Muscle of back (tissue), 11 donors: ENCODE measurements around the gene GRM4. TPM values are rescaled to one million over a fixed set of nuclear protein-coding genes. Genes with fewer than 3 reads are reported as not detected.

Source experiments
- DNase-seq, 3 donors: peaks; one replicate each; pipeline versions ENCODE4 v3.0.0 to v3.0.0-alpha.2; 2013
- polyA plus RNA-seq, 10 donors: library from polyadenylated mRNA; unstranded; fragments of 120-200 nt; gene quantifications; one replicate each; pipeline ENCODE4 v1.2.1, GENCODE V29; 2013; ENCODE audit not compliant: insufficient read length in 10 of 10

The GRM4 gene
- polyA plus RNA-seq, 10 donors, result 0.48 to 2.6 (median 1.3) TPM

DNA sequence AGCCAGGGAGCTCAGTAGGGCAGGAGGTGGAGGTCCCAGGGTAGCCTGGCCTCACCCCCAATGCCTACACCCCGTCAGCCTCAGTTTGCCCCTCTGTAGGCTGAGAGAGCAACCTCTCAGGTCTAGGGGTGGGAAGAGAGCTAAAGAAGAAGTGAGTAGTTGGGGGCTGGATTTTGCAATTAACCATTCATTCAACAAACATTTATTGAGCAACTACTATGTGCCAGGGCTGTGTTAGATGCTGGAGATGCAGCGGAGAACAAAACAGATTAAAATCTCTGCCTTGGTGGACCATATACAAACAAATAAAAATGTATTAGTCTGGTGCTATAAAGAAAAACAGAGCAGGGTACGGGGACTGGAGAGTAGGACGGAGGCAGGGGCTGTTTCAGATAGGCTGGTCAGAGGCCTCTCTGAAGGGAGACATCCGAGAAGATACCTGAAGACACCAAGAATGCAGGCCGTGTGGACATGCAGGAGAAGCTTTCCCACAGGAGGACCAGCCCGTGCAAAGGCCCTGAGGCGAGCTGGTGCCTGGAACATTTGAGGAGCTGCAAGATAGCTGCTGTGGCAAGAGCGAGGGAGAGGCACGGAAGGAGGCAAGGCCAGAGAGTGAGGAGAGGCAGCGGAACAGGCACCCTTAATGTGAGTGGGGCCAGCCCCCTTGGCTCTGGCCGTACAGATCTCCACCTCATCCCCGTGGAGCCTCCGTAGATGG lies 60.3 kb downstream of the GRM4 start:
- DNase-seq, result no peak

DNA sequence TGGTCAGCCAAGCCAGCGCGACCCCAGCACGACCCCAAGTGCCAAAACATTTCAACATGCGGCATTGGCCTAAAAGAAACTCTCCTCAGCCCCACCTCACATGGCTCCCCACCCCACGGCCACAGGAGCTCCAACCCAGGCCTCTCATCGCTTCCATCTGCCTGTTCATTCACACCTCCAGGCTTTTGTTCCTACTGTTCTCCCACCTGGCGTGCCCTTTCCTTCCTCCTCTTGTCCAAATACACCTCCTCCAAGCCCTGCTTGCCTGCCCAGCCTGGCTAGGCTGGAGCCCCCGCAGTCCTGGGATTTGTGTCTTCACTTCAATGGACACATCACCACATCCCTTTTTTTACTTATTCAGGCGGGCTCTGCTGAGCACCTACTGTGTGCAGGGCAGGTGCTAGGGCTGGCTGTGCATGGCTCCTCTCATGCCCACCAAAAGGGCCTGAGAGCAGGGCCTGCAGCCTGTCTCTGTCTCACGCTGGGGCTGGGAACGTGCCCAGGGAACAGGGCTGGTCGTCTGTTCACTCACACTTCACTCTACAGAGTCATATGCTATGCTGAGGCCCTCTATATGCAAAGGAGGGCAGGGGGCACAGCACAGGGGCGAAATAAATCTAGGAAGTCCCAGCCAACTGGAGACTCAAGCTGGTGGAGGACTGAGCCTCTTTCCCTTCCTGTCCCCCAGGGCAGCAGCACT lies 61.1 kb downstream of the GRM4 start:
- no peak for DNase-seq

DNA sequence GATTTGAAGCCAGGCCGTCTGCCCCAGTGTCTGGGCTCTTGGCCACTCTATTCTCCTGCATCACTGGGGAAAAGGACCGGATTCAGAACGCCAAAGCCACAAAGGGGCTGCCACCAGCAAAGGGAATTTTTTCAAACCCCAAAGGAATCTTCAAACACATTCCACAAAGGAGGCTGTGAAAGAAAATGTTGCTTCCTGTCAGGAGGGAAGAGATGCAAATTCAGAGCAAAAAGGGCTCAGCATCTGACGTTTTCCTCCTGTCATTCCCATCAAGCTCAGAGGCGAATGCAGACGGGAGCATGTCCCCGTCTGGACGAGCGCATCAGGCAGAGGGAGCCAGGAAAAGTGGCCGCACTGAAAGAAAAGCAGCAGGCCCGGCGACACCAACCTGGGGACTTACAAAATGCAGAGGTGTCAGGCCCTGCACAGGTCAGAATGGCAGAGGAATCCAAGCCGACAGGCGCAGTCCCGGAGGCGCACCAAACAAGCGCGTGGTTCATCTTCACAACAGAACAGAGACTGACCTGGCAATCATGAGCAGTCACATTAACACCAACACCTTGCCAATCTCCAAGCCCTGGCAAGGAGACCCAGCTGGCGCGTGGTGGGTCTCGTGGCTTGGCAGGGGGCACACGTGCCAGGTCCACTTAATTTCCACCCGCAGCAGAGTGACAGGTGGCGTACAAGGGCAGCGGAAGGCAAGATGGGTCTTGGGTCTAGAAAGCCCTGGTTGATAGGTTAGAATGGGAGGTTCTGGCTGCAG lies 62.8 kb downstream of the GRM4 start:
- no peak for DNase-seq

DNA sequence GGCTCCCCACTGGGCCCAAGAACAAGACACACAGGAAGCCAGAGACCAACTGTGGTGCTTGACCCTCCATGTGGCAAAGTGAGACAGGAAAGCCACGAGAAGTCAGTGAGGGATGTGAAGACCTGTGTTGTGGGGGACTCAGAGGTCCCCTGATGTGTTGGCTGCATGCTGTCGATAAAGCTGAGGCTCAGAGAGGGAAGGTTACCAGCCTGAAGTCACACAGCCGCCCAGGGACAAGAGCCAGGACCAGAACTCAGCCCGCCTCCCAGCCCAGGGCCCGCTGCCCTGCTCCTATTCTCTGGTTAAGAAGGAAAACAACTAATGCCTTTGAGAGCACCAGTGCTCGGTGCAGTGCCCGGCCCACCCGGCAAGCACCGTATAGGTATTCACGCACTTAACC lies 63.5 kb downstream of the GRM4 start:
- DNase-seq, result no peak

DNA sequence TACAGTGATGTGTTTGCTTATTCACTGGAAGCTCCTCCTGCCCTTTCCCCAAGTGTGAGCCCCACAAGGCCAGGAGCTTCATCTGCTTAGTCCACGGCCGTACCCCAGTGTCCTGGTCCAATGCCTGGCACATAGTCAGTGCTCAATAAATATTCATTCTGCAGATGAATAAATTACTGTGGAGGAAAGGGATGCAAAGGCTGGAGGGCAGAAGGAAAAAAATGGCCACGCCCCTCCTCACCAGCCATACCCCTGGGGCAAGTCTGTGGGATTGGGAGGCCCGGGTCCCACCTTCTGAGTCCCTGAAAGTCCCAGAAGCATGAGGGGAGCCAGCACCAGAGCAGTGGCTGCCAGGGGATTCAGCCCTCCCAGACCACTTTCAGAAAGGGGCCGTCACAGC lies 65.5 kb downstream of the GRM4 start:
- no peak for DNase-seq

DNA sequence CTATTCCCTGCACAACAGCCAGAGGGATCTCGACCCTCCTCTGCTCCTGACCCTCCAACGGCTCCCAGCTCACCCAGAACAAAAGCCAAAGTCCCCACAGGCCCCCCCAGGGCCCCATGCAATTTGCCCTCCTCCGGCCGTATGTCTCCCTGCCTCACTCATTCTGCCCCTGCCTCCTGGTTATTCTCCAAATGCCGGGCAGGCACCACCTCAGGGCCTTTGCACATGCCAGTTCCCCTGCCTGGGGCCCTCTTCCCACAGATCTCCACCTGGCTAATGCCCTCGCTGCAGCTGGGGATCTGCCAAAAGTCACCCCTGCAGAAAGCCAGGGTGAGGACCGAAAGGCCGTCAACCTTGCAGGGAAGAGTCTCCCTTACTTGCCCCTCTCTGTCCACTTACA lies 66.0 kb downstream of the GRM4 start:
- no peak for DNase-seq

DNA sequence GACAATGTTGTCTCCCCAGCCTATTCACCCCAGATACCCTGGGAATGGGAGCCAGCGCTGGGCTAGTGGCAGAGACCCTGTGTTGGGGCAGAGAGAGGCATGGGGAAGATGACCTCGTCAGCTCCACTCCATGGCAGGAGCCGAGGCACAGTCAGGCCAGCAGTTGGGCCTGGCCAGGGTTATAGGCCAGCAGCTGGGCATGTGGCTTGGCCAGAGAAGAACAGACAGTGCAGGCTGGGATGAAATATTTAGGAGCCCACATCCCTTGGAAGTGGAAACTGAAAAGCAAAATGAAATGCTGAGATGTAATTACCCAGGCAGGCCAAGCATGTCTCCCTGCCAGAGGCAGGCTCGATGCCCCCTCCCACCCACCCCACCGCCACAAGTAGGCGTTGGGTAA lies 70.0 kb downstream of the GRM4 start:
- no peak for DNase-seq

DNA sequence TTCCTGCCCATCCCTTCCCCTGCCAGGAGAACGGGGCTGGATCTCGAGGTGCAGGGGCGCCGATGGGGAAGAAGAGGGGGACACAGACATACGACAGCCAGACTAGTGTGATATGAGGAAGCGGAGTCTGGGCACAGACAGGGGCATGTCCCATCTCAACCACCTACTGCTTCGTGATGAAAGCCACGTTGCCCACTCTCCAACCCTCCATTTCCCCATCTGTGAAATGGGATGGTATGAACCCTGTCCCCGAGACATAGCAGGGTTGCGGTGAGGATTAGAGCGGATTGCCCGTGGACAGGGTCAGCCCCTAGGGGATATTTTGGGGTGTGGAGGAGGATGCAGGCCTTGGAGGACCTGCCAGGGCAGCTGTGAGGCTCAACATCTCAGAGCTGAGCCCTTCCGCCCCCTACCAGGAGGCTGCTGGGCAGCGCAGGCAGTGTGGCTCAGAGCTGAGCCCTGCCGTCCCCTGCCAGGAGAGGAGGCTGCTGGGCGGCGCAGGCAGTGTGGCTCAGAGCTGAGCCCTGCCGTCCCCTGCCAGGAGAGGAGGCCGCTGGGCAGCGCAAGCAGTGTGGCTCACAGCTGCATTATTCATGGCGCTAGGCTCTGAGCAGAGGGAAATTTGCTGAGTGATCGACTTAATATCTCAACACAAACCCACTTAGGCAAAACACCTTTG lies 71.7 kb downstream of the GRM4 start:
- no peak for DNase-seq

DNA sequence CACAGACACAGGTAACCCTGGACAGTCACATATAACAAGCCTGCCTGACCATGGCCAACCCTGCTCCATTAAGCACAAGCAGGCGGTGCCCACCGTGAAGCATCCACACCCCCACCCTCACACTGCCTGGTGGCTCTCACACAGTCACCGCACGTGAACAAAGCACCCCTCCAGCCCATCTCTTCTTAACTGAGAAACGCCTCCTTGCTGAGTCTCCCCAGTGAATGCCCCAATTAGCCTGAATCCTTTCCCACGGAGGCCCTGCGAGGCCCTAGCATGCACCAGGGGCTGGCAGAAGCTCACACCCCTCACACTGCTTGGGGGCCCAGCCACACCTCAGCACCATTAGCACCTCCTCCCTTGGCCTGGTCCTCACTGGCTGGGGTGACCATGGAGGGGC lies 72.3 kb downstream of the GRM4 start:
- no peak for DNase-seq

DNA sequence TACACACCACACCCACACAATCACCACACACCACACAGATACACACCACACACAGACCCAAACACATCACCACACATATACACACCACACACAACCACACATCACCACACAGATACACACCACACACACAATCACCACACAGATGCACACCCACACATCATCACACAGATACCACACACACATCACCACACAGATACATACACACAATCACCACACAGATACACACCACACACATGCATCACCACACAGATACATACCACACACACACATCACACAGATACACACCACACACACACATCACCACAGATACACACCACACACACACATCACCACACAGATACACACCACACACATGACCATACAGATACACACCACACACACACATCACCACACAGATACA lies 73.2 kb downstream of the GRM4 start:
- no peak for DNase-seq

DNA sequence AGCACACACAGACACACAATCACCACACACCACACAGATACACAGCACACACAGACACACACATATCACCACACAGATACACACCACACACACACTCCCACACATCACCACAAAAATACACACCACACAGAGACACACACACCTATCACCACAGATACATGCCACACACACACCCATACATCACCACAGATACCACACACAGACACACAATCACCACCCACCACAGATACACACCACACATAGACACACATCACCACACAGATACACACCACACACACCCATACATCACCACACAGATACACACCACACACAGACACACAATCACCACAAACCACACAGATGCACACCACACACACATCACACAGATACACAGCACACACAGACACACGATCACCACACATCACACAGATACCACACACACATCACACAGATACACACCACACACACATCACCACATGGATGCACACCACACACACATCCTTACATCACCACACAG lies 74.0 kb downstream of the GRM4 start:
- no peak for DNase-seq

DNA sequence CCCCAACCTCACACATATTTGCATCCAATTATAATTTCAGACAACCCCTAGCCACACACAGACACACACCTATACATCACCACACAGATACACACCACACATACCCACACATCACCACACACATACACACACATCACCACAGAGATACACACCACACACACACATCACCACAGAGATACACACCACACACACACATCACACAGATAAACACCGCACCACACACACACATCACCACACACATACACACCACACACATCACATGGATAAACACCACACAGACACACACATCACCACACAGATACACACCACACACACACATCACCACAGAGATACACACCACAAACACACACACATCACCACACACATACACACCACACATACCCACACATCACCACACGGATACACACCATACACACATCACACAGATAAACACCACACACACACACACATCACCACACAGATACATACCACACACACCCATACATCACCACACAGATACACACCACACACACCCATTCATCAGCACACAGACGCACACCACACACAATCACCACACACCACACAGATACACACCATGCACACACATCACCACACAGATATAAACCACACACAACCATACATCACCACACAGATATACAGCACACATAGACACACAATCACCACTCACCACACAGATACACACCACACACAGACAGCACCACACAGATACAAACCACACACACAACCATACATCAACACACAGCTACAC lies 74.6 kb downstream of the GRM4 start:
- no peak for DNase-seq

DNA sequence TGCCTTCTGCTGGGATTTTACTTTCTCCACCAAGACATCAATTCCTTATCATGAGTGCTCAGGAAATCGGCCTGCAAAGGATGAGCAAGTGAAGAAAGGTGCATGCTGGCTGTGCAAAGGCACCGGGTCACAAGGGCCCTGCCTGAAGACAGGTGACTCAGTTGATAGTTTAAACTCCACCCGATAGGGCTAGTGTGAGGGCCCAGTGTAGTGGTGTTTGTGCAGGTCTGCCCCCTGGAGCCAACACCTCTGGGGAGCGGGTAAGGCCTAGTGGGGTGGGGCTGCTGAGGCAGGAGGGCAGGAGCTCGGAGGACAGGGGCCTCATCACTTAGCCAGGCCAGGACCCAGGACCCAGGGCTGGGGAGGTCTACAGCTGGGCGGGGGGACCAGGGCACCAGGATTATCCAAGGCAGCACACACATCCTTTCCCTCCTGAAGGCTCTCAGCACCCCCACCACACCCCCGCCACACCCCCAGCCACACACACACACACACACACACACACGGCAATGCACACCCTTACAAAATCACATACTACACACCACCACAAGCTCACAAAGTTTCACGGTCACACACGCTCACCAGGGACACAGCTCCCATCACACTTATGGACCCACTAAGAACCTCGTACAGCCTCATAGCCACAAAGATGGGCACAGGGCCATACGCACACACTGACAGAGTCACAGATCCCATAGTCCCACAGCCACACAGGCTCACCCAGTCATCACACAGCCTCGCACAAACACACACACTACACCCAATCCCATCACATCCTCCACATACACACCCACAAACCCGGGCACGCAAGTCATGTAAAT lies 75.4 kb downstream of the GRM4 start:
- DNase-seq, result no peak

DNA sequence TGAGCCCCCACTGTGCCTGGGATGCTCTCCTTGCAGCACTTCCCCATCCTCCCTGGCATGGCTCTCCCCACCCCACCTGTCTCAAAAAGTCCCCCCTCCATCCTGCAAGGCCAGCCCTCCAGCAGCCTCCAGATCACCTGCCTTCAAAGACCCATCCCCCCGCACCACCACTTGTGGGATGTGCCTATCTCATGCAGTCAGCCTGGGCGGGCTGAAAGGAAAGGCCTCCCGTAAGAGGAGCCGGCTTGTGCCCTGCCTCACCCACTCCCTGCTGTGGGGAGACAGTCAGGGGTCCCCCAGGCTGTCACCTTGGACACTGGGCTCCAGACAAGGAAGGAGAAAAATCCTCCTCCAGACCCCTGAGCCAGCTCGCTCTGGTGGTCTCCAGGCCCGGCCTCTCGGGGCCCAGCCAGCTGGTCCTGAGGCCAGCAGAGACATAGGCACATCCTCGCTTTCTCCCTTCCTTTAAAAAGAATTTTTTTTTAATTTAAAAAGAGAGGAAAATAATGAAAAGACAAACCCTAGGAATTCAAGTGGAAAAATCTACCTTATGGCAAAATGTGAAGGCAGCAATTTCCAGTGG lies 77.3 kb downstream of the GRM4 start:
- DNase-seq, result no peak

DNA sequence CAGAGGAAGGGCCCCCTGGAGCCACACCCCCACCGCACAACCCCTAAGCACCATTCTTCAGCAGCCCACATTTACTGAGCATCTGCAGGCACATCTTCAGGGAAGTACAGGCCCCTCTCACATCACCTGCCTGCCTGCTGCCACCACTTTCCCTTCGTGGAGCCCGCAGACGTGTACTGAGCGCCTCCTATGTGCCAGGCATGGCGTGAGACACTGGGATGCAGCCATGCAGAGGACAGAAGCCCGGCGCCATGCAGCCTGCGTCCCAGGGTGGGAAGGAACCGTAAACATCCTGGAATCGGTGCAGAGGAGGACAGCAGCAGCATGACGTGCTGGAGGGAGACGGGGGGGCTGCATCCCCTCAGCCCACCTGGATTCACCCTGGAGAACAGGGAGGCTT lies 78.1 kb downstream of the GRM4 start:
- DNase-seq, result no peak

DNA sequence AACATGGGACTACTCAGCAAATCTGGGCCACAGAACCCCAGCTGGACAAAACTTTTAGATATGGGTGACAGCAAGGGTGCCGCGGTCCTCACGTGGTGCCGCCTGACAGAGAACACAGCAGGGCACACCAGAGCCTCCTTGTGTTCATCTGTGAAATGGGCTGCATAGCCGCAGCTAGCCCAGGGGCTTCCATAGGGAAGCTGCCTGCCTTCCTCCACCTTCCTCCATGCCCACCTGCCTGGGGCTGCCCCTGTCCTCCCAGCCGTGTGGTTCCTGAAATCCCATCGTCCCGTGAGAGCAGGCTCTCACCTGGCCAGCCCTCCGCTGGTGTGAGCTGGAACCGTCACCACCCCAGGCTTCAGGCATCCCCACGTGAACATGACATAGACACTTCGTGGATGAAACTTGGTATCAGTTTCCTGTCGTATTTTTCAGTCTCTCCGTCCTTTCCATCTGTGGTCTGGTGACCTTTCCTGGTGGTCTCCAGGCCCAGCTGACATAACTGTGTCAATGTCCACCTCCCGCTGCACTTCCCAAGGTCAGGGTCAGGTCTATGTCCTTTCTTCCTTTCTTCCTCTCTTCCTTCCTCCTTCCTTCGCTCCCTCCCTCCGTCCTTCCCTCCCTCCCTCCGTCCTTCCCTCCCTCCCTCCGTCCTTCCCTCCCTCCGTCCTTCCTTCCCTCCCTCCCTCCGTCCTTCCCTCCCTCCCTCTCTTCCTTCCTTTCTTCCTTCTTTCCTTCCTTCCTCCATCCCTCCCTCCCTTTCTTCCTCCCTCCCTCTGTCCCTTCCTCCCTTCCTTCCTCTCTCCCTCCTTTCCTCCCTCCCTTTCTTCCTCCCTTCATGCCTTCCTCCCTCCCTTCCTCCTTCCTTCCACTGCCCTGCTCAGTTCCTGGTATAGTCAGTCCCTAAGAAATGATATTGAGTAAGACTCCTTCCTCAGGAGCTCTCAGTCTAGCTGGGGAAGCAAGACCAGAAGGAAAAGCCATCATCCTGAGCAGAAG lies 78.8 kb downstream of the GRM4 start:
- no peak for DNase-seq

DNA sequence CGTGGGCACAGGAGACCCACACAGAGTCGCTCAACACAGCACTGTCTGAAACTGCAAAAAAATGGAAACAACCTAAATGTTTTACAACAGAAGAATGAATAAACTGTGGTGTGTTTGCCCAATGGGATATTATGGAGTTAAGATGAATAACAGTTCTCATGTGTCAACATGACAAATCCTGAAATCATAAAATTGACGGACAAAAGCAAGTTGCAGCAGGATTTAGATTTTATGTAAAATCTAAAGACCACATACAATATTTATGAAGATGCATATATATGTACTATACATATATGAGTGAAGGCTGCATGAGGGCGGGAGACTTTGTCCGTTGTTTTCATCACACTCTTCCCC lies 79.7 kb downstream of the GRM4 start:
- no peak for DNase-seq

DNA sequence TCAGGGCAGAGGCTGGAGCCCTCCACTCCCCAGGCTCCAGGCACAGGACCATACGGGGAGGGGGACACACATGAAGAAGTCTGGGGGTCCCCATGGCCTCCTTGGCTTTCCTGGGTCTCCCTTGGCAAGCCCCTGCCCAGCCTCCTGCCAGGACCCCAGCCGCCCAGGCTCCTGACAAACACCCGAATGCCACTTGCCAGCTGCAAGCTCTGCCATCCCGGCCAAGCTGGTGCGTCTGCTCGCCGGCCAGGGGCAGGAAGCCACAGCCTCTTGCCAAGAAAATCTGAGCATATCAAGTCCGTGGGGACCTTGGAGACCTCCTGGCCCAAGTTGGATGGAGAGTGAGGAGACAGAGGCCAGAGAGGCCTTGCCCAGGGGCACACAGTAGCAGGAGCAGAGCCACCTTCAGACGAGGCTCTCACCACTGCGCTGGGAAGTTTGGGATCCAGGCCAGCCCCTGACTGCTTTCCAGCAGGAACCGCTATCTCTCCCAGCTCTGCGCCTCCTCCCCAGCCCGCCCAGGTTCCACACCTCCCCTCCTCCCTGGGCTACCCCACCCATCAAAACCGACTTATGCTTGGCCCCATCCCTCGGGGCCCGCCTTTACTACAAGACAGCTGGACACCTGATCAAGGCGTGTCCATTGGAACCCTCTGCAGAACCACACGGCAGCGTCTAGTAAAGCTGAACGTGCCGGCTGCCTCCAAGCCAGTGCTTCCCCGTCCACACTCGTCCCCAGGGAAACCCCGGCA lies 80.2 kb downstream of the GRM4 start:
- peak in 2 of 3 donors; percentile 21 to 46 for DNase-seq
